Stimulated activated CD4-positive, alpha-beta T cell treated with anti-CD3 and anti-CD28 coated beads, Interleukin-4, amount 100 ng/mL, for 48 hours (primary cell): ENCODE results near the gene ZNF775.

Experiments used
- DNase-seq, 2 donors: peaks; one replicate each; pipeline ENCODE4 v3.0.0-alpha.2; 2020; ENCODE audit warnings: low read depth in 2 of 2

Gene ZNF775

DNA sequence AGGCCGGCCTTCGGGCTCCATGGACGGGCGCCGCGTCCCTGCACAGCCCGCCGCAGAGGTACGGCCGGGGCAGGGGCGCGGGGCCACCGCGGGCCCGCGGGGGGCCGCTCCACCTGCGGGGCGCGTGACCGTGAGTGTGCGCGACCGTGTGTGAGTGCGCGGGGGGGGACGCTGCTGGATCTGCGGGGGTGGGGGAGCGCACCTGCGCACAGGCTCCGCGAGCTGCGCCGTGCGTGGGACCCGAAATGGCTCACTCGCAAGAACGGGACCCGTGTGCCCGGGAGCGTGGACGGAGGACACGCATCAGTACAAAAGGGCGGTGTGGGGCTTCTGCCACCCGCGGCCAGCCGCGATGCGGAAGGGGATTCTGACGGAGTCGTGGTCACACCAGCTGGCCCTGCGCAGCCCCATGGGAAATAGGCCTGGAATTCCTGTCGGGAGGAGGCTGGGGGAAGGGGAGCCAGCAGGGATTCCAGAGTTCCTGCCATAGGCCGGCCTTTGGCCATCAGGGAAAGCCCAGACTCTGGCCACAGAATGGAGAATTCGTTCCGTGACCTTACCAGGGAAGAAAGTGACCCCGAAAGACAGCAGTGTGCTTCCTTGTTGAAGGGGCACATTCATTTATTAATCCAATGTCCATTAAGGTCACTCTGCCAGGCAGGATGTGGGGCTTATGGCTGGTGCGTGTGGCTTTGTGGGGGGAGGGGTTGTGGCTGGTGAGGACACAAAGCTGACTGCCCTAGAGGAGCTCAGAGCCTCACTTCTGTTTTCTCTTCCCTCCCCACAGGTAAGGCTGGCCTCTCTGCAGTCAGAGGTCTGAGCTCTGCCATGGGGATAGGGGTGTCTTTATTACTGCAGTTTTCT, 10.0 kb upstream of the ZNF775 start:
- DNase-seq = no peak

GRCh38 chr7:150369748-150370501, 9.2 kb upstream of the ZNF775 start:
- no peak for DNase-seq

GRCh38 chr7:150370612-150371071, 8.5 kb upstream of the ZNF775 start:
- no peak for DNase-seq

GRCh38 chr7:150371131-150371995, 7.8 kb upstream of the ZNF775 start:
- DNase-seq = no peak

- no peak for DNase-seq
Observed at GRCh38 chr7:150371996-150372270, 7.2 kb upstream of the ZNF775 start.

DNA sequence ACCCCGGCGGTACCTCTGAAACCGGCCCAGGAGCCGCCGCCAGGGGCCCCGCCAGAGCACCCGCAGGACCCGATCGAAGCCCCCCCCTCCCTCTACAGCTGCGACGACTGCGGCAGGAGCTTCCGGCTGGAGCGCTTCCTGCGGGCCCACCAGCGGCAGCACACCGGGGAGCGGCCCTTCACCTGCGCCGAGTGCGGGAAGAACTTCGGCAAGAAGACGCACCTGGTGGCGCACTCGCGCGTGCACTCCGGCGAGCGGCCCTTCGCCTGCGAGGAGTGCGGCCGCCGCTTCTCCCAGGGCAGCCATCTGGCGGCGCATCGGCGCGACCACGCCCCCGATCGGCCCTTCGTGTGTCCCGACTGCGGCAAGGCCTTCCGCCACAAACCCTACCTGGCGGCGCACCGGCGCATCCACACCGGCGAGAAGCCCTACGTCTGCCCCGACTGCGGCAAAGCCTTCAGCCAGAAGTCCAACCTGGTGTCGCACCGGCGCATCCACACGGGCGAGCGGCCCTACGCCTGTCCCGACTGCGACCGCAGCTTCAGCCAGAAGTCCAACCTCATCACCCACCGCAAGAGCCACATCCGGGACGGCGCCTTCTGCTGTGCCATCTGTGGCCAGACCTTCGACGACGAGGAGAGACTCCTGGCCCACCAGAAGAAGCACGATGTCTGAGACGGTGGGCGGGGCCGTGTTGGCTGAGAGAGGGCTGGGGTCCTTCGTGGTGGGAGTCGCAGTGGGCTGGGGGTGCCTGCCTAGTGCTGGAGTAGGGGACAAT, 6.7 kb upstream of the ZNF775 start:
- no peak for DNase-seq

GRCh38 chr7:150373049-150373801, 5.9 kb upstream of the ZNF775 start:
- DNase-seq = no peak

DNA sequence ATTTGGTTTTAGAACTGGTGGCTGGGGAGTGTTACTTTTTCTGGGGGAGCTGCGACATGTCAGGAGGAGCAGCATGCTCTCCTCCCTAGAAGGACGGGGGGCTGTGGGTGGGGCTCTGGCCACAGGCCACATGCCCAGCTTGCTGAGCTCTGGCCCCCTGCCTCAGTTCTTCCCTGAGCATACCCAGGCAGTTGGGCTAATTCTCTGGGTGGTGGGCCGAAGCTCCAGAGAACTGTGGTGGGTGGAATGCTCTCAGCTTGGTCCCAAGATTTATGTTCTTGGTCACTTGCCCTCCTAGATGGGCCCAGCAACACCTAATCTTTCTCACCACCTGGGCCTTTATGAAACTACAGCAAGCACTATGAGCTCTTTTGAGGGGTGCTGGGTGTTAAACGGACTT, 5.1 kb upstream of the ZNF775 start:
- DNase-seq = no peak

DNA sequence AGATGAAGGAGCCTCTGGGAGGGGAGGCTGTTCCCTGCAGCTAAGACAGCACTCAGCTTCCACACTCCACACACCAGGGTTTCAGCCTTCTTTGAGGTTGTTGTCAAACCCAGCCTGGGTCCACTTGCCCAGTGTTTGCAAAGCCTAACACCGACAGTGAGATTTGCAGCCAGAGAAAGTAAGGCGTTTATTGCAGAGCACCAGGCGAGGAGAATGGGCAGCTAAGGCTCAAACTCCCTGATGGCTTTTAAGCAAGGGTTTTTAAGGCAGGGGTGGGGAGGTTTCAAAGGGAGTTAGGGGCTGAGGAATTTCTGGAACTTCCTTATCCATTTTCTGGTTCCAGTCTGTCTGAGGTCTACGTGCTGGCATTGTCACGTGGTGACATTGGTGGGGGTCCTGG, 4.7 kb upstream of the ZNF775 start:
- DNase-seq = no peak

DNA sequence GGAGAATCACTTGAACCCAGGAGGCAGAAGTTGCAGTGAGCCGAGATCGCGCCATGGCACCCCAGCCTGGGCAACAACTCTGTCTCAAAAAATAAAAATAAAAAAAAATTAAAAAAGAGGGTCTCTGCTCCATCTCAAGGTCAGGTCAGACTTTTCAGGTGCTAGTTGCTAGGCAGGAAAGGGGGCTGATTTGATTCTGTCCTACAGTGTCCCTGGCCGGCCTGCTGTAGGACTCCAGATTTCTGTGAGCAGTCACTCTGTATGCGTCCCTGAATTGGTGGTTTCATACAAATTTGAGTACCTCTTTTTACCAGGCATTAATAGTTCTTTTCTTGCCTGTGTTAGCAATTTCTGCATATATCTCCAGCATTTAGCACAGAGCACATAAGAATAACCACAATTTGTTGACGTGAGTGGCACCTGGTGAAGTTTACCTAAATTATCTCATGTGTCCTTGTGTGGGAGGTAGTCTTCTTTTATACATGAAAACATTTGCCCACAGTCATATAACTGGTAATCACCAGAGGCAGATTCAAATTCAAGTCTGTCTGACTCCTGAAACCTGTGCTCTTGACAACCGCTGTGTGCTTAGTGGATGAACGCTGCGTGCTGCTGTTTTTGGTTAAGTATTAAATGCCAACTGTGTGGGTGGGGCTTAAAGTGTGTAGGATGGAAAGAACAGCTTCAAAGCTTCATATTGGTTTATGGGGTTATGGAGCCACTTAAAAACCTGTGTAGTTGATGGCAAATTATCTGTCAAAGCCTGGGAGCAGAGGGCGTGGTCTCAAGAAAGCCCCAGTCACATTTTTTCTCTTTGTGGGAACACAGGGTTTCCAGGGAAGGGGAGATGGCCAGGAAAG, 3.2 kb upstream of the ZNF775 start:
- no peak for DNase-seq

DNA sequence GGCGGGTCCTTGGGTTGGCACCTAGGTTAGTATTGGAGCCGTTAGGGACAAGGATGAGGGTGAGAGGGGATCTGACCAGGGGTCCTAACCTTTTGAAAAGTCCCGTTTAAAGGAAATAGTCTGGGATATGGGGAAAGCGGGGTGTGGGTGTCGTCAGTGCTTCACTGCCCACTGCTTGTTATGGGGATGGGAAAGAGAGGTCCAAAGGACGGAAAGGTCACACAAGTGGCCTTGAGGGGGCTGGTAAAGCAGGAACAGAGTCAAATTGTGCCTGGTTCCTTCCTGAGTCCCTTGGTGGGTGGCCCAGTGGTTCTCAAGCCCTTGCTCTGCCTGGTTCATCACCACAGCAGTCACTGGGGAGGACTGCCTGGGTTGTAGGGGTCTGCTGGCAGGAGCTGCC, 2.6 kb upstream of the ZNF775 start:
- no peak for DNase-seq

DNA sequence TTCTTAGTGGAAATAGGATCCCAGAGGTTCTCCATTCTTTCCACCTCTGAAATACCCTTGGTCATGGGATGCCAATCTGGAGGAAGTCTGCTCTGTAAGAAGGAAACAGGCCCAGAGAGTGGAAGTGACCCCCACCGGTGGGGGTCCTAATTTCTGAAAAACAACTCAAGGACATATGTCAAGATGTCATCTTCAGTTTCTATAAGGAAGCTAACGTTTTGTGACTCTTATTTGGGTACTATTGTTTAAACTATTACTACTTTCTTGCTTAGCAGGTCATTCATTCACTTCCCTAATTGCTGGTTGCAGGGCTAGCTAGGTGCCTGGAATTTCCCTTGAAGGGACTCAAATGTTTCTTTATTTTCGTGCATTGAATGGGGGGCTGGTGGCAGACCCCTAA, 1.9 kb upstream of the ZNF775 start:
- no peak for DNase-seq

GRCh38 chr7:150377635-150378034, 1.5 kb upstream of the ZNF775 start:
- no peak for DNase-seq

- no peak for DNase-seq
Observed at GRCh38 chr7:150378115-150378852, 846 bp upstream of the ZNF775 start.

GRCh38 chr7:150379441-150380379, 580 bp downstream of the ZNF775 start:
- DNase-seq = no peak

DNA sequence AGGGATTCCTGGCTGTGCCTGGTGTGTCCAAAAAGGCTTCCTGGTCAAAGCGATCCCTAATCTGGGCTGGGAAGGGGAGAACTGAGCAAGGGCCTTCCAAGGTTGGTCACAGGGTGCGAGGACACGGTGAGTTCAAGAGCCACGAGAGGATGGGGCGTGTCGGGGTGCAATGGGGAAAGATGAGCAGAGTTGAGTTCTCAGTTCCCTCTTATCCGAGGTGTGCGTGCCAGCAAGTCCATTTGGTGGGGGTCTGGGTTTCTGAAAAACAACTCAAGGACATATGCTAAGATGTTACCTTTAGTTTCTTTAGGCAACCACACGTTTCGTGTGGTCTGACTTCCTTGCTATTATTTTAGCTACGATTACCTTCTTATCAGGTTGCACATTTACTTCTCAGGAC, 1.3 kb downstream of the ZNF775 start:
- no peak for DNase-seq

- no peak for DNase-seq
Observed at GRCh38 chr7:150381096-150381495, 2.0 kb downstream of the ZNF775 start.

DNA sequence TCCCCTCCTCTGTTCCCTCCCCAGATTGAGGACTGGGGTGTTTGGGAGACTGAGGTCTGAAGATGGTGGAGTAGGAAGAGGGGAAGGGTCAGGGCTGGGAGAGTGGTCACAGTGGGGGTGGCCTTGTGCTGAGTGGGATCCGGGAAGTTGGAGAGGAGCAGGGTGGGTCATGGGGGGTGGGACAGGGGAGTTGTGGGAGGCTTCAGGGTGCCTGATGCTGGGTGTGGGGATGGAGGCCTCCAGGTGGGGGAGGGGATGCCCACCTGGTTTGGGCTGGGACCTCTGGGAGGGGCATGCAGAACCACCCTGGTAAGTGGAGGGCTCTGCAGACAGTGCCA, 2.6 kb downstream of the ZNF775 start:
- no peak for DNase-seq
